Neural progenitor cell (in vitro differentiated cells): Measurements from ENCODE around the gene PROM2. TPM values are rescaled to one million over a fixed set of nuclear protein-coding genes. Genes with fewer than 3 reads are reported as not detected.

ENCODE experiments used
- DNase-seq: peaks from one replicate; pipeline ENCODE4 v3.0.0-alpha.2; 2016; ENCODE audit warnings: low spot score
- H2AFZ ChIP-seq: fragments of 200-600 bp; sonication (generic); replicated peaks from 2 replicates; pipeline ENCODE4 v1.6.1; 2016; ENCODE audit warnings: antibody characterized with exemption
- H3F3A ChIP-seq: fragments of 200-600 bp; sonication (generic); 2 replicates; pipeline ENCODE4 v1.6.1; 2016; ENCODE audit warnings: antibody characterized with exemption, low read depth
- H3K27ac ChIP-seq: fragments of 200-600 bp; sonication (generic); 2 replicates; pipeline ENCODE4 v1.5.1; 2016; ENCODE audit warnings: mild to moderate bottlenecking
- H3K27me3 ChIP-seq: fragments of 200-600 bp; sonication (generic); 2 replicates; pipeline ENCODE4 v1.6.1; 2016; ENCODE audit warnings: mild to moderate bottlenecking, moderate library complexity
- H3K36me3 ChIP-seq: fragments of 200-600 bp; sonication (generic); 2 replicates; pipeline ENCODE4 v1.5.1; 2016
- H3K4me1 ChIP-seq: fragments of 200-600 bp; sonication (generic); 2 replicates; pipeline ENCODE4 v1.6.1; 2016; ENCODE audit warnings: mixed run types
- H3K4me2 ChIP-seq: fragments of 200-600 bp; sonication (generic); 2 replicates; pipeline ENCODE4 v1.6.1; 2016
- H3K4me3 ChIP-seq: fragments of 200-600 bp; sonication (generic); 2 replicates; pipeline ENCODE4 v1.5.1; 2016
- H3K79me2 ChIP-seq: fragments of 200-600 bp; sonication (generic); 2 replicates; pipeline ENCODE4 v1.6.1; 2016; ENCODE audit warnings: low read depth
- H3K9ac ChIP-seq: fragments of 200-600 bp; sonication (generic); 2 replicates; pipeline ENCODE4 v1.6.1; 2016
- H3K9me3 ChIP-seq: fragments of 200-600 bp; sonication (generic); 2 replicates; pipeline ENCODE4 v1.5.1; 2016; ENCODE audit warnings: low read depth
- H4K20me1 ChIP-seq: fragments of 200-600 bp; sonication (generic); 2 replicates; pipeline ENCODE4 v1.6.1; 2016; ENCODE audit warnings: low read depth
- H3K27ac Mint-ChIP-seq: 3 replicates; pipeline ENCODE4 v1.8.0; 2021; ENCODE audit warnings: mixed read lengths
- H3K27me3 Mint-ChIP-seq: 2 replicates; pipeline ENCODE4 v1.8.0; 2022; ENCODE audit warnings: low read depth, mild to moderate bottlenecking, inconsistent platforms, moderate library complexity, mixed read lengths; ENCODE audit not compliant: insufficient read depth
- H3K36me3 Mint-ChIP-seq: 3 replicates; pipeline ENCODE4 v1.8.0; 2021; ENCODE audit warnings: mixed read lengths
- H3K4me1 Mint-ChIP-seq: 3 replicates; pipeline ENCODE4 v1.8.0; 2021; ENCODE audit warnings: mixed read lengths
- H3K4me3 Mint-ChIP-seq: 3 replicates; pipeline ENCODE4 v1.8.0; 2021; ENCODE audit warnings: mild to moderate bottlenecking, moderate library complexity, mixed read lengths
- H3K9me3 Mint-ChIP-seq: 3 replicates; pipeline ENCODE4 v1.8.0; 2020; ENCODE audit warnings: mixed read lengths
- EZH2 ChIP-seq: fragments of 200-600 bp; sonication (generic); IDR thresholded peaks from 2 replicates; pipeline ENCODE4 v1.6.1; 2017; ENCODE audit warnings: antibody characterized with exemption, mild to moderate bottlenecking, moderate library complexity
- EZH2phosphoT487 ChIP-seq: fragments of 200-600 bp; sonication (generic); IDR thresholded peaks from 2 replicates; pipeline ENCODE4 v1.6.1; 2017; ENCODE audit warnings: antibody characterized with exemption
- total RNA-seq: library from RNA; depleted of rRNA; stranded (reverse); fragments of >200 nt; gene quantifications from 2 replicates; pipeline ENCODE4 v1.2.3, GENCODE V29; 2015; ENCODE audit warnings: low replicate concordance
- TF ChIP-seq, protein P1 (sequence below): fragments of 200-600 bp; sonication (generic); IDR thresholded peaks from 2 replicates; pipeline ENCODE4 v1.5.1; 2017; ENCODE audit warnings: antibody characterized with exemption, mild to moderate bottlenecking

Gene PROM2
- total RNA-seq, 1 donor from 2014 or later = 0.95 TPM

DNA sequence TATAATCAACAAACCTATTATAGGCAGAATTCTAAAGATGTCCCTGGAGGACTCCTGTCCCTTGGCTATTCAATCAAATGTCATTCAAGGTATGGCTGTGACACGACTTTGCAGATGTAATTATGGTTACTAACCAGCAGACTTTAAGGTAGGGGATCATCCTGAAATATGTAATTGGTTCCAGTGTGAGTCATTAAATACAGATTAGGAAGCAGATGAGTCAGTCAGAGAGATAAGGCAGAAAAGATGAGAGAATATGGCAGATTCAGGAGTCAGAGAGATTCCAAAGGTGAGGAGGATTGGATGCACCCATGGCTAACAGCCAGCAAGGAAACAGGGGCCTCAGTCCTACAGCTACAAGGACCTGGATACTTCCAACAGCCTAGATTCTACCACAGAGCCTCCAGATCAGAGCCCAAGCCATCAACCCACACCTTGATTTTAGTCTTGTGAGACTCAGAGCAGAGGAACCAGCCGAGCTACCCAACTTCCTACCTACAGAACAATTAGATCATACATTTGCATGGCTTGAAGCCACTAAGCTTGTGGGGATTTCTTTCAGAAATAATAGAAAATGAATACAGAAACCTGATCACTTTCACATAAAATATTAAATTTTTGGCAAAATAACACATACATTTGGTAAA, 11.2 kb upstream of the PROM2 start:
- TF ChIP-seq EZH2 = no peak

DNA sequence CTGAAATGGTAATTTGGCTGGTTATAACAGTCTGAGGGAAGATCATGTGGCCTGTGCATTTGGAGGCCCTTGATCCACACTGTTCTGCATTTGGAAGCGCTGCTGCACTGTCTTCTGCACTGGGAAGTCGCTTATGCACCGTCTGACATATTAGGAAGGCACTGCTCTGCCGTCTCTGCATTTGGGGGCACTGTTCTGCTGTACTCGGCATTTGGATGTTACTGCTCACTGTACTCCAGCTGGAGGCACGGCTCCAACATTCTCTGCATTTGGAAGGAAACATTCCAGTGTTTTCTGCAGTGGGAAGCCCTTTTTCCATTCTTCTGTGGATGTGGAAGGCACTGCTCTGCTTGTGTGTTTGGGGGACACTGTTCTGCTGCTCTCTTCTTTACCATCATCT, 9.6 kb upstream of the PROM2 start:
- Histone ChIP-seq H3K4me3 (no peak overlapping the region), H3K27me3 (no peaks in the 10 kb centered on the region), H3K27ac (no peak overlapping the region), H3K4me1 (no peaks in the 10 kb centered on the region), H3K36me3 (no peaks in the 10 kb centered on the region), H3K9me3 (no peaks in the 10 kb centered on the region), H3K9ac (no peak overlapping the region), H4K20me1 (no peaks in the 10 kb centered on the region), H3F3A (no peaks in the 10 kb centered on the region), H2AFZ (no peak overlapping the region), H3K79me2 (no peaks in the 10 kb centered on the region), H3K4me2 (no peak overlapping the region)
- Mint-ChIP-seq H3K4me1 (peaks cover 16% of the 10 kb centered on the region), H3K36me3 (no peaks in the 10 kb centered on the region), H3K27me3 (no peaks in the 10 kb centered on the region), H3K4me3 (no peak overlapping the region), H3K27ac (no peak overlapping the region), H3K9me3 (no peaks in the 10 kb centered on the region)
- DNase-seq = no peak
- TF ChIP-seq EZH2 (no peak), EZH2phosphoT487 (no peak)
- TF ChIP-seq, protein P1, sequence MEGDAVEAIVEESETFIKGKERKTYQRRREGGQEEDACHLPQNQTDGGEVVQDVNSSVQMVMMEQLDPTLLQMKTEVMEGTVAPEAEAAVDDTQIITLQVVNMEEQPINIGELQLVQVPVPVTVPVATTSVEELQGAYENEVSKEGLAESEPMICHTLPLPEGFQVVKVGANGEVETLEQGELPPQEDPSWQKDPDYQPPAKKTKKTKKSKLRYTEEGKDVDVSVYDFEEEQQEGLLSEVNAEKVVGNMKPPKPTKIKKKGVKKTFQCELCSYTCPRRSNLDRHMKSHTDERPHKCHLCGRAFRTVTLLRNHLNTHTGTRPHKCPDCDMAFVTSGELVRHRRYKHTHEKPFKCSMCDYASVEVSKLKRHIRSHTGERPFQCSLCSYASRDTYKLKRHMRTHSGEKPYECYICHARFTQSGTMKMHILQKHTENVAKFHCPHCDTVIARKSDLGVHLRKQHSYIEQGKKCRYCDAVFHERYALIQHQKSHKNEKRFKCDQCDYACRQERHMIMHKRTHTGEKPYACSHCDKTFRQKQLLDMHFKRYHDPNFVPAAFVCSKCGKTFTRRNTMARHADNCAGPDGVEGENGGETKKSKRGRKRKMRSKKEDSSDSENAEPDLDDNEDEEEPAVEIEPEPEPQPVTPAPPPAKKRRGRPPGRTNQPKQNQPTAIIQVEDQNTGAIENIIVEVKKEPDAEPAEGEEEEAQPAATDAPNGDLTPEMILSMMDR = no peak

More for the DNA sequence above, 11.2 kb upstream of the PROM2 start:
- Histone ChIP-seq H3K4me2 (no peak overlapping the region), H3K9ac (no peak overlapping the region), H4K20me1 (no peaks in the 10 kb centered on the region), H3K9me3 (no peaks in the 10 kb centered on the region), H3K79me2 (no peaks in the 10 kb centered on the region), H3K27me3 (no peaks in the 10 kb centered on the region), H3F3A (no peaks in the 10 kb centered on the region), H3K4me3 (no peak overlapping the region), H3K27ac (no peak overlapping the region), H3K4me1 (no peaks in the 10 kb centered on the region), H2AFZ (no peak overlapping the region), H3K36me3 (no peaks in the 10 kb centered on the region)
- no peaks in the 10 kb centered on the region for H3K36me3 Mint-ChIP-seq
- no peak overlapping the region for H3K27ac Mint-ChIP-seq
- H3K4me1 Mint-ChIP-seq = peaks cover 11% of the 10 kb centered on the region
- no peak for DNase-seq
- peaks cover 7% of the 10 kb centered on the region for H3K9me3 Mint-ChIP-seq
- no peak overlapping the region for H3K4me3 Mint-ChIP-seq
- no peaks in the 10 kb centered on the region for H3K27me3 Mint-ChIP-seq

DNA sequence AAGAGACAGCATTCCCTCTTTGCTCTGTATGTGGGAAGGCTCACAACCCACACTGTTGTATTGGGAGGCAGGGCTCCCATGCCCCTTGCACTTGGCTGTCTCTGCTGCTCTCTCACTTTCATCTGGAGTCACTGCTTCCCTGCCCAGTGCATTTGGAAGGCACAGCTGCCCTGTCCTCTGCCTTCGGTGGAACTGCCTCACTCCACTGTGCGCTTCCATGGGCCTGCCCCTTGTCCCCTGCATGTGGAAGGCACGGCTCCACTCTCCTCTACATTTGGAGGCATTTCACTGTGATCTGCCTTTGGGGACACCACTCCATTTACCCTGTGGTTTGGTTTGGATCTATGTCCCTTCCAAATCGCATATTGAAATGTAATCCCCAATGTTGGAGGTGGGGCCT, 9.1 kb upstream of the PROM2 start:
- Mint-ChIP-seq H3K36me3 (no peaks in the 10 kb centered on the region), H3K27ac (no peak overlapping the region), H3K4me3 (no peak overlapping the region), H3K27me3 (no peaks in the 10 kb centered on the region), H3K4me1 (peaks cover 14% of the 10 kb centered on the region), H3K9me3 (no peaks in the 10 kb centered on the region)
- Histone ChIP-seq H3K4me2 (no peak overlapping the region), H3K36me3 (no peaks in the 10 kb centered on the region), H3K9me3 (no peaks in the 10 kb centered on the region), H2AFZ (no peak overlapping the region), H3K27me3 (no peaks in the 10 kb centered on the region), H3K9ac (no peak overlapping the region), H3K27ac (no peak overlapping the region), H3F3A (no peaks in the 10 kb centered on the region), H3K4me3 (no peak overlapping the region), H3K79me2 (no peaks in the 10 kb centered on the region), H3K4me1 (no peaks in the 10 kb centered on the region), H4K20me1 (no peaks in the 10 kb centered on the region)
- TF ChIP-seq EZH2 (no peak), EZH2phosphoT487 (no peak)
- TF ChIP-seq, protein P1 = no peak
- DNase-seq = no peak

DNA sequence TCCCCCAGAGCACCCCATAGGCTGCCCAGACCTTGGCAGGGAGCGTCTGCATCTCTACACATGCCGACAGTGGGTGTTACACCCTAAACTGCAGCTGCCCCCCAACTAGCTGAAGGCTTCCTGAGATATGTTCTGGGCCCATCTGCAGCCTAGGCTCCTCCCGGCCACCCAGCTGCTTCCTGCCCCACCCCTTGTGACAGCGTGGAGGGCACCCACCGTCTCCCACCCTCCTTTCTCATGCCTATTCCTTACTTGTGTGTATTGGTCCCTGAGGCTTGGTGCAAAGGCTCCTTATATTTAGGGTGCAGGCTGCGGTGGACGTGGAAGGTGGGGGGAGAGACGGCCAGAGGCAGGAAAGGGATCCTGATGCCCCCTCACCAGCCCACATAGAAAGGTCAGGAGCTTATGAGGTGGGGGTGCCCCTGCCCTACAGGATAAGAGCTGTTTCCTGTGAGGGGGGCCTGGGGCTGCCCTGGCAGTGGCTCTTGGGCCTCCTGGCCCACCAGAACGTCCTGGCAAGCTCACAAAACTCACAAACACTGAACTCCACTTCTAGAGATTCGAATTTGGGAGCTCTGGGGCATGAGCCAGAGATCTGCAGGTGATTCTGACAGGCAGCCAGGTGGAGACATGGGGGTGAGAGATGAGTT, 7.3 kb upstream of the PROM2 start:
- no peaks in the 10 kb centered on the region for H4K20me1 ChIP-seq
- H3K4me1 Mint-ChIP-seq = peaks cover 11% of the 10 kb centered on the region
- H3K4me1 ChIP-seq = no peaks in the 10 kb centered on the region
- no peak for DNase-seq
- H2AFZ ChIP-seq = no peak overlapping the region
- H3F3A ChIP-seq = no peaks in the 10 kb centered on the region
- H3K79me2 ChIP-seq = no peaks in the 10 kb centered on the region
- no peaks in the 10 kb centered on the region for H3K9me3 Mint-ChIP-seq
- no peak overlapping the region for H3K27ac ChIP-seq
- no peak overlapping the region for H3K4me3 Mint-ChIP-seq
- H3K4me3 ChIP-seq = no peak overlapping the region
- H3K9me3 ChIP-seq = no peaks in the 10 kb centered on the region
- no peak overlapping the region for H3K27ac Mint-ChIP-seq
- no peaks in the 10 kb centered on the region for H3K36me3 Mint-ChIP-seq
- no peaks in the 10 kb centered on the region for H3K27me3 ChIP-seq
- H3K9ac ChIP-seq = no peak overlapping the region
- H3K4me2 ChIP-seq = no peak overlapping the region
- no peaks in the 10 kb centered on the region for H3K36me3 ChIP-seq
- no peak for TF ChIP-seq EZH2phosphoT487
- TF ChIP-seq, protein P1 = no peak
- TF ChIP-seq EZH2 = no peak
- H3K27me3 Mint-ChIP-seq = peaks cover 4% of the 10 kb centered on the region
